H1 (cell line): ENCODE measurements around the gene PID1. TPM values are rescaled to one million over a fixed set of nuclear protein-coding genes. Genes with fewer than 3 reads are reported as not detected.

Experiments used
- ASH2L ChIP-seq: fragments of 200-600, 300-600 bp; sonication (generic); IDR thresholded peaks from one replicate; pipeline ENCODE4 v1.7.1; 2017; ENCODE audit warnings: low read length
- BACH1 ChIP-seq: IDR thresholded peaks from 2 replicates; pipeline ENCODE4 v1.6.1; 2012; ENCODE audit warnings: low read length, improper control_type of control experiment
- CHD2 ChIP-seq: IDR thresholded peaks from 2 replicates; pipeline ENCODE4 v1.6.1; 2012; ENCODE audit warnings: low read length, improper control_type of control experiment
- CREB1 ChIP-seq: IDR thresholded peaks from 2 replicates; pipeline ENCODE4 v1.6.1; 2012; ENCODE audit warnings: inconsistent platforms
- E2F6 ChIP-seq: IDR thresholded peaks from 2 replicates; pipeline ENCODE4 v1.6.1; 2012; ENCODE audit warnings: inconsistent platforms
- JUN ChIP-seq: IDR thresholded peaks from 2 replicates; pipeline ENCODE4 v1.6.1; 2011; ENCODE audit warnings: low read depth, mild to moderate bottlenecking, improper control_type of control experiment, low read length
- JUND ChIP-seq: IDR thresholded peaks from 2 replicates; pipeline ENCODE4 v1.6.1; 2011; ENCODE audit warnings: mild to moderate bottlenecking, improper control_type of control experiment, low read length
- KDM1A ChIP-seq: fragments of 200-600, 300-600 bp; sonication (generic); IDR thresholded peaks from 2 replicates; pipeline ENCODE4 v1.7.1; 2016; ENCODE audit warnings: mild to moderate bottlenecking, low read length, borderline replicate concordance
- MAFK ChIP-seq: IDR thresholded peaks from 2 replicates; pipeline ENCODE4 v1.6.1; 2012; ENCODE audit warnings: low read depth, mild to moderate bottlenecking, improper control_type of control experiment, low read length
- POLR2AphosphoS5 ChIP-seq: IDR thresholded peaks from 2 replicates; pipeline ENCODE4 v1.6.1; 2011; ENCODE audit warnings: low read depth, low read length
- RBBP5 ChIP-seq: IDR thresholded peaks from 2 replicates; pipeline ENCODE4 v1.7.1; 2012; ENCODE audit warnings: low read depth, mild to moderate bottlenecking, inconsistent platforms, low read length, moderate library complexity, borderline replicate concordance
- SIRT6 ChIP-seq: IDR thresholded peaks from one replicate; pipeline ENCODE4 v1.7.1; 2012; ENCODE audit warnings: low read length, inconsistent platforms
- polyA plus RNA-seq, 7 experiments: library from polyadenylated mRNA; depleted of rRNA in 3 of 7; stranded (reverse) in 5 of 7; unstranded in 2 of 7; fragments of >200 nt in 5 of 7; fragments of 200-250 nt in 2 of 7; gene quantifications; 1 replicate in 5 of 7; 2 replicates in 1 of 7; 4 replicates in 1 of 7; pipeline versions ENCODE4 v1.2.1 to v1.2.3, GENCODE V29; 2011 to 2013; ENCODE audit warnings: missing spikeins in 2 of 7, mixed read lengths in 2 of 7
- total RNA-seq: library from RNA; stranded (reverse); fragmentation: NEBNext Ultra II Directional; extraction: Animal tissue kit (Norgen Biotek cat#: 25700); gene quantifications from 2 replicates; pipeline ENCODE4 v1.2.1, GENCODE V29; 2021
- TF ChIP-seq, protein P1 (sequence below): fragments of 300-600 bp; sonication (generic); IDR thresholded peaks from 2 replicates; pipeline ENCODE4 v1.7.1; 2012; ENCODE audit warnings: low read length, moderate library complexity, mild to moderate bottlenecking, inconsistent platforms; ENCODE audit not compliant: insufficient replicate concordance

Gene PID1
- total and polyA plus RNA-seq, 2 of the 8 experiments (the other 6 are each of a cell fraction or from before 2014, with no cell fraction given) = 1.5 to 3.3 TPM

GRCh38 chr2:229060147-229060546 is 210.9 kb downstream of the PID1 start (continued):
- TF ChIP-seq, protein P1, sequence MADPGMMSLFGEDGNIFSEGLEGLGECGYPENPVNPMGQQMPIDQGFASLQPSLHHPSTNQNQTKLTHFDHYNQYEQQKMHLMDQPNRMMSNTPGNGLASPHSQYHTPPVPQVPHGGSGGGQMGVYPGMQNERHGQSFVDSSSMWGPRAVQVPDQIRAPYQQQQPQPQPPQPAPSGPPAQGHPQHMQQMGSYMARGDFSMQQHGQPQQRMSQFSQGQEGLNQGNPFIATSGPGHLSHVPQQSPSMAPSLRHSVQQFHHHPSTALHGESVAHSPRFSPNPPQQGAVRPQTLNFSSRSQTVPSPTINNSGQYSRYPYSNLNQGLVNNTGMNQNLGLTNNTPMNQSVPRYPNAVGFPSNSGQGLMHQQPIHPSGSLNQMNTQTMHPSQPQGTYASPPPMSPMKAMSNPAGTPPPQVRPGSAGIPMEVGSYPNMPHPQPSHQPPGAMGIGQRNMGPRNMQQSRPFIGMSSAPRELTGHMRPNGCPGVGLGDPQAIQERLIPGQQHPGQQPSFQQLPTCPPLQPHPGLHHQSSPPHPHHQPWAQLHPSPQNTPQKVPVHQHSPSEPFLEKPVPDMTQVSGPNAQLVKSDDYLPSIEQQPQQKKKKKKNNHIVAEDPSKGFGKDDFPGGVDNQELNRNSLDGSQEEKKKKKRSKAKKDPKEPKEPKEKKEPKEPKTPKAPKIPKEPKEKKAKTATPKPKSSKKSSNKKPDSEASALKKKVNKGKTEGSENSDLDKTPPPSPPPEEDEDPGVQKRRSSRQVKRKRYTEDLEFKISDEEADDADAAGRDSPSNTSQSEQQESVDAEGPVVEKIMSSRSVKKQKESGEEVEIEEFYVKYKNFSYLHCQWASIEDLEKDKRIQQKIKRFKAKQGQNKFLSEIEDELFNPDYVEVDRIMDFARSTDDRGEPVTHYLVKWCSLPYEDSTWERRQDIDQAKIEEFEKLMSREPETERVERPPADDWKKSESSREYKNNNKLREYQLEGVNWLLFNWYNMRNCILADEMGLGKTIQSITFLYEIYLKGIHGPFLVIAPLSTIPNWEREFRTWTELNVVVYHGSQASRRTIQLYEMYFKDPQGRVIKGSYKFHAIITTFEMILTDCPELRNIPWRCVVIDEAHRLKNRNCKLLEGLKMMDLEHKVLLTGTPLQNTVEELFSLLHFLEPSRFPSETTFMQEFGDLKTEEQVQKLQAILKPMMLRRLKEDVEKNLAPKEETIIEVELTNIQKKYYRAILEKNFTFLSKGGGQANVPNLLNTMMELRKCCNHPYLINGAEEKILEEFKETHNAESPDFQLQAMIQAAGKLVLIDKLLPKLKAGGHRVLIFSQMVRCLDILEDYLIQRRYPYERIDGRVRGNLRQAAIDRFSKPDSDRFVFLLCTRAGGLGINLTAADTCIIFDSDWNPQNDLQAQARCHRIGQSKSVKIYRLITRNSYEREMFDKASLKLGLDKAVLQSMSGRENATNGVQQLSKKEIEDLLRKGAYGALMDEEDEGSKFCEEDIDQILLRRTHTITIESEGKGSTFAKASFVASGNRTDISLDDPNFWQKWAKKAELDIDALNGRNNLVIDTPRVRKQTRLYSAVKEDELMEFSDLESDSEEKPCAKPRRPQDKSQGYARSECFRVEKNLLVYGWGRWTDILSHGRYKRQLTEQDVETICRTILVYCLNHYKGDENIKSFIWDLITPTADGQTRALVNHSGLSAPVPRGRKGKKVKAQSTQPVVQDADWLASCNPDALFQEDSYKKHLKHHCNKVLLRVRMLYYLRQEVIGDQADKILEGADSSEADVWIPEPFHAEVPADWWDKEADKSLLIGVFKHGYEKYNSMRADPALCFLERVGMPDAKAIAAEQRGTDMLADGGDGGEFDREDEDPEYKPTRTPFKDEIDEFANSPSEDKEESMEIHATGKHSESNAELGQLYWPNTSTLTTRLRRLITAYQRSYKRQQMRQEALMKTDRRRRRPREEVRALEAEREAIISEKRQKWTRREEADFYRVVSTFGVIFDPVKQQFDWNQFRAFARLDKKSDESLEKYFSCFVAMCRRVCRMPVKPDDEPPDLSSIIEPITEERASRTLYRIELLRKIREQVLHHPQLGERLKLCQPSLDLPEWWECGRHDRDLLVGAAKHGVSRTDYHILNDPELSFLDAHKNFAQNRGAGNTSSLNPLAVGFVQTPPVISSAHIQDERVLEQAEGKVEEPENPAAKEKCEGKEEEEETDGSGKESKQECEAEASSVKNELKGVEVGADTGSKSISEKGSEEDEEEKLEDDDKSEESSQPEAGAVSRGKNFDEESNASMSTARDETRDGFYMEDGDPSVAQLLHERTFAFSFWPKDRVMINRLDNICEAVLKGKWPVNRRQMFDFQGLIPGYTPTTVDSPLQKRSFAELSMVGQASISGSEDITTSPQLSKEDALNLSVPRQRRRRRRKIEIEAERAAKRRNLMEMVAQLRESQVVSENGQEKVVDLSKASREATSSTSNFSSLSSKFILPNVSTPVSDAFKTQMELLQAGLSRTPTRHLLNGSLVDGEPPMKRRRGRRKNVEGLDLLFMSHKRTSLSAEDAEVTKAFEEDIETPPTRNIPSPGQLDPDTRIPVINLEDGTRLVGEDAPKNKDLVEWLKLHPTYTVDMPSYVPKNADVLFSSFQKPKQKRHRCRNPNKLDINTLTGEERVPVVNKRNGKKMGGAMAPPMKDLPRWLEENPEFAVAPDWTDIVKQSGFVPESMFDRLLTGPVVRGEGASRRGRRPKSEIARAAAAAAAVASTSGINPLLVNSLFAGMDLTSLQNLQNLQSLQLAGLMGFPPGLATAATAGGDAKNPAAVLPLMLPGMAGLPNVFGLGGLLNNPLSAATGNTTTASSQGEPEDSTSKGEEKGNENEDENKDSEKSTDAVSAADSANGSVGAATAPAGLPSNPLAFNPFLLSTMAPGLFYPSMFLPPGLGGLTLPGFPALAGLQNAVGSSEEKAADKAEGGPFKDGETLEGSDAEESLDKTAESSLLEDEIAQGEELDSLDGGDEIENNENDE = no peak
- TF ChIP-seq JUN = no peak
- no peak for TF ChIP-seq JUND
- no peak for TF ChIP-seq ASH2L
- TF ChIP-seq POLR2AphosphoS5 = no peak
- no peak for TF ChIP-seq RBBP5
- TF ChIP-seq CHD2 = no peak
- no peak for TF ChIP-seq SIRT6
- no peak for TF ChIP-seq MAFK
- TF ChIP-seq KDM1A = no peak
- TF ChIP-seq E2F6 = no peak
- no peak for TF ChIP-seq CREB1
- TF ChIP-seq BACH1 = no peak
